Measurements from ENCODE around the gene STX11.

DNA sequence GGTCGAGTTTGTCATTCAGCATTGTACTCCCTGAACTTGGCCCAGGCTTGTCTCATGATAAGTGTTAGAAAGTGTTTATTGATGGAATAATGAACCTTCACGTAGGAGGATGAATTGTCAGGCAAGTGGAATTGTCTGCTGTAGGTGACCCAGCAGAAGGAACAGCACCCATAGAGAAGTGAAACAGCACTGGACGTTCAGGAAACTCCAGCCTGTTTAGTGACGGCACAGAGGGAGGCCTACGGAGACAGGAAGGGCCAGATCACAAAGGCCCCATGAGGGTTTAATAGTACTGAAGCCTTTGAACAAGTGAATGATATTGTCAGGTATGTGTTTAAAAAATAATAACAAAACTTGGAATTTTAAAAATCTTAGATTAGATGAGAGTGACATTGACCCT, 2.9 kb downstream of the STX11 start:
- no peak for TF ChIP-seq CTCF (IDR thresholded peaks at IDR 0.05)
- TF ChIP-seq POLR2AphosphoS5 (IDR thresholded peaks at IDR 0.05) = no peak
- no peak for TF ChIP-seq POLR2A (IDR thresholded peaks at IDR 0.05)
